ENCODE results near the gene FYN.
A peak's percentile ranks its signal among the peaks of the same experiment; 100 is the strongest.

The FYN gene

GRCh38 chr6:111880181-111880888 lies 7.1 kb upstream of the FYN start:
- DNase-seq (ENCODE audit: low read depth) = no peak

GRCh38 chr6:111875741-111876140 lies 2.5 kb upstream of the FYN start:
- DNase-seq (ENCODE audit: low read depth) = no peak

GRCh38 chr6:111874025-111874415 lies 768 bp upstream of the FYN start:
- DNase-seq (ENCODE audit: low read depth) = no peak

- DNase-seq (ENCODE audit: low read depth) = peak; percentile 63
Observed at GRCh38 chr6:111872401-111873177, 663 bp downstream of the FYN start.

GRCh38 chr6:111871725-111872400 lies 1.4 kb downstream of the FYN start:
- DNase-seq (ENCODE audit: low read depth) = no peak

- no peak for DNase-seq (ENCODE audit: low read depth)
Observed at GRCh38 chr6:111871207-111871606, 2.0 kb downstream of the FYN start.

- no peak for DNase-seq (ENCODE audit: low read depth)
Observed at GRCh38 chr6:111870742-111871064, 2.5 kb downstream of the FYN start.

- DNase-seq (ENCODE audit: low read depth) = no peak
Observed at GRCh38 chr6:111870051-111870741, 3.1 kb downstream of the FYN start.

GRCh38 chr6:111866857-111867256 lies 6.4 kb downstream of the FYN start:
- no peak for DNase-seq (ENCODE audit: low read depth)

GRCh38 chr6:111865909-111866546 lies 7.2 kb downstream of the FYN start:
- no peak for DNase-seq (ENCODE audit: low read depth)

GRCh38 chr6:111865049-111865585 lies 8.1 kb downstream of the FYN start:
- DNase-seq (ENCODE audit: low read depth) = no peak

- DNase-seq (ENCODE audit: low read depth) = no peak
Observed at GRCh38 chr6:111864138-111865048, 8.9 kb downstream of the FYN start.

- no peak for DNase-seq (ENCODE audit: low read depth)
Observed at GRCh38 chr6:111862741-111863140, 10.5 kb downstream of the FYN start.

- no peak for DNase-seq (ENCODE audit: low read depth)
Observed at GRCh38 chr6:111862314-111862713, 10.9 kb downstream of the FYN start.

- no peak for DNase-seq (ENCODE audit: low read depth)
Observed at GRCh38 chr6:111861431-111861885, 11.8 kb downstream of the FYN start.

GRCh38 chr6:111858347-111858746 lies 14.9 kb downstream of the FYN start:
- DNase-seq (ENCODE audit: low read depth) = no peak

- DNase-seq (ENCODE audit: low read depth) = no peak
Observed at GRCh38 chr6:111857674-111858337, 15.4 kb downstream of the FYN start.

- DNase-seq (ENCODE audit: low read depth) = no peak
Observed at GRCh38 chr6:111855753-111856152, 17.5 kb downstream of the FYN start.

GRCh38 chr6:111854683-111855082 lies 18.6 kb downstream of the FYN start:
- DNase-seq (ENCODE audit: low read depth) = no peak

GRCh38 chr6:111852725-111853124 lies 20.5 kb downstream of the FYN start:
- no peak for DNase-seq (ENCODE audit: low read depth)
